GM12878 (cell line): ENCODE data around the gene DLG2. TPM values are rescaled to one million over a fixed set of nuclear protein-coding genes. Genes with fewer than 3 reads are reported as not detected.

Experiments used
- ATAC-seq: fragments of 200-7000 bp; cut with Tn5 transposase; 3 replicates; pipeline ENCODE4 v1.9.1; 2020; ENCODE audit warnings: mild to moderate bottlenecking, moderate library complexity
- BruUV-seq: library from RNA; stranded (reverse); fragments of 400-500 nt; replicated peaks from 2 replicates; lab custom pipeline; 2021; lab: Mats Ljungman, UMichigan
- CTCF ChIA-PET: fragments of 300-600 bp; sonication (Branson Sonifier 250); formaldehyde crosslinking; extraction: SDS; loops from one replicate; lab custom pipeline; 2021; ENCODE audit warnings: inconsistent platforms; lab: Yijun Ruan, JAX
- POLR2A ChIA-PET: fragments of 350-600 bp; formaldehyde crosslinking; extraction: SDS; loops from one replicate; lab custom pipeline; 2021; ENCODE audit warnings: inconsistent platforms; lab: Charles Lee
- RAD21 ChIA-PET: fragments of 300-600 bp; sonication (Branson Sonifier 250); formaldehyde crosslinking; loops from one replicate; lab custom pipeline; 2023; ENCODE audit warnings: antibody characterized with exemption; ENCODE audit not compliant: unreplicated experiment; lab: Charles Lee
- SMC1A ChIA-PET: fragments of 300-600 bp; sonication (Branson Sonifier 250); formaldehyde crosslinking; loops from one replicate; lab custom pipeline; 2023; ENCODE audit not compliant: unreplicated experiment, uncharacterized antibody; lab: Charles Lee
- DNase-seq: peaks from one replicate; pipeline ENCODE4 v3.0.0-alpha.2; 2011; ENCODE audit warnings: low read depth, low spot score
- FAIRE-seq: peaks from 3 replicates; lab custom pipeline; 2011; peaks lifted over from hg19 to GRCh38; lab: Jason Lieb, UNC
- H2AFZ ChIP-seq: 2 replicates; pipeline ENCODE4 v1.6.0; 2011; ENCODE audit warnings: low read depth, low read length, control low read depth; ENCODE audit not compliant: control insufficient read depth
- H3K27ac ChIP-seq: 2 replicates; pipeline ENCODE4 v1.5.1; 2011; ENCODE audit warnings: control low read depth; ENCODE audit not compliant: control insufficient read depth, insufficient read depth
- H3K27me3 ChIP-seq, 2 experiments: replicated peaks in 1 of 2; 2 replicates each; pipeline versions ENCODE4 v1.6.0 to v1.6.1; 2011; ENCODE audit warnings: low read length in 1 of 2; ENCODE audit not compliant: control insufficient read depth in 2 of 2, insufficient read depth in 2 of 2
- H3K36me3 ChIP-seq, 2 experiments: 2 replicates each; pipeline ENCODE4 v1.5.1; 2011; ENCODE audit warnings: low read length in 1 of 2; ENCODE audit not compliant: control insufficient read depth in 2 of 2, insufficient read depth in 2 of 2
- H3K4me1 ChIP-seq: 2 replicates; pipeline ENCODE4 v1.6.1; 2011; ENCODE audit warnings: mild to moderate bottlenecking, low read length, moderate library complexity, mixed read lengths; ENCODE audit not compliant: control insufficient read depth, insufficient read depth
- H3K4me2 ChIP-seq: 2 replicates; pipeline ENCODE4 v1.6.0; 2011; ENCODE audit warnings: control low read depth; ENCODE audit not compliant: control insufficient read depth, insufficient read depth
- H3K4me3 ChIP-seq: fragments of 200-600 bp; sonication (generic); 2 replicates; pipeline ENCODE4 v1.5.1; 2016
- H3K79me2 ChIP-seq: 2 replicates; pipeline ENCODE4 v1.6.0; 2011; ENCODE audit warnings: low read length; ENCODE audit not compliant: control insufficient read depth, insufficient read depth
- H3K9ac ChIP-seq: 2 replicates; pipeline ENCODE4 v1.8.0; 2011; ENCODE audit warnings: low read length, control low read depth, mixed read lengths; ENCODE audit not compliant: control insufficient read depth, insufficient read depth
- H3K9me3 ChIP-seq: replicated peaks from 3 replicates; pipeline ENCODE4 v1.5.1; 2011; ENCODE audit warnings: mild to moderate bottlenecking, low read length; ENCODE audit not compliant: control insufficient read depth, insufficient read depth
- H4K20me1 ChIP-seq: 2 replicates; pipeline ENCODE4 v1.6.0; 2011; ENCODE audit not compliant: control insufficient read depth, insufficient read depth
- CBX3 ChIP-seq: fragments of 200-600 bp; sonication (generic); IDR thresholded peaks from 2 replicates; pipeline ENCODE4 v1.6.1; 2016; ENCODE audit warnings: low read depth, borderline replicate concordance
- MEF2A ChIP-seq: IDR thresholded peaks from 2 replicates; pipeline ENCODE4 v1.6.1; 2011; ENCODE audit warnings: low read depth, mild to moderate bottlenecking, low read length, moderate library complexity; ENCODE audit not compliant: insufficient read depth
- MYB ChIP-seq: fragments of 150-350 bp; IDR thresholded peaks from 2 replicates; pipeline ENCODE4 v1.6.1; 2014; ENCODE audit warnings: mild to moderate bottlenecking, low read depth, low read length, borderline replicate concordance
- POU2F2 ChIP-seq: IDR thresholded peaks from 3 replicates; pipeline ENCODE4 v1.6.1; 2011; ENCODE audit warnings: low read depth, mild to moderate bottlenecking, low read length, borderline replicate concordance
- RAD21 ChIP-seq: IDR thresholded peaks from 2 replicates; pipeline ENCODE4 v1.6.1; 2011; ENCODE audit warnings: mild to moderate bottlenecking, low read depth, low read length, moderate library complexity; ENCODE audit not compliant: insufficient read depth
- SMAD1 ChIP-seq: fragments of 450-650 bp; IDR thresholded peaks from 2 replicates; pipeline ENCODE4 v1.6.1; 2018; ENCODE audit warnings: mild to moderate bottlenecking, low read depth; ENCODE audit not compliant: partially characterized antibody
- WGBS: methylation state at CpG from one replicate; pipeline ENCODE4 v1.1.6; 2016; ENCODE audit warnings: low lambda C conversion rate; ENCODE audit not compliant: insufficient replicate concordance, insufficient coverage; ENCODE audit errors: missing lambda C conversion rate; 5-methylcytosine and 5-hydroxymethylcytosine counted together
- in situ Hi-C: fragments of 300-500 bp; cut with MboI; formaldehyde crosslinking; loops from 9 replicates; pipeline ENCODE4 v1.14.3; 2018; ENCODE audit warnings: mixed read lengths
- intact Hi-C: fragments of 100-400 bp; cut with micrococcal nuclease; formaldehyde crosslinking; loops from one replicate; pipeline ENCODE4 v1.14.2; 2022; ENCODE audit not compliant: unreplicated experiment
- polyA plus RNA-seq, 11 experiments: library from polyadenylated mRNA; depleted of rRNA in 4 of 11; unstranded in 6 of 11; stranded (reverse) in 5 of 11; fragments of >200 nt; fragmentation: Nextera tagmentation in 4 of 11; fragmentation: Illumina TruSeq in 1 of 11; extraction: Ambion mirVana in 4 of 11; extraction: Trizol in 1 of 11; gene quantifications; 1 replicate in 1 of 11; 2 replicates in 10 of 11; pipeline versions ENCODE4 v1.2.1 to v1.2.3, GENCODE V29; 2011 to 2016; ENCODE audit warnings: inconsistent platforms in 2 of 11, missing spikeins in 2 of 11, low read depth in 1 of 11
- total RNA-seq, 4 experiments: library from RNA; depleted of rRNA in 3 of 4; stranded (reverse); fragments of >200 nt in 3 of 4; fragmentation: Illumina TruSeq in 1 of 4; extraction: Trizol in 1 of 4; gene quantifications; 2 replicates each; pipeline versions ENCODE4 v1.2.1 to v1.2.3, GENCODE V29; 2013 to 2021
- TF ChIP-seq, protein P1 (sequence below): fragments of 450-650 bp; IDR thresholded peaks from 2 replicates; pipeline ENCODE4 v1.6.1; 2017; ENCODE audit warnings: borderline replicate concordance
- TF ChIP-seq, protein P2 (sequence below): fragments of 450-650 bp; formaldehyde crosslinking; IDR thresholded peaks from 2 replicates; pipeline ENCODE4 v1.4.0; 2022; ENCODE audit warnings: mild to moderate bottlenecking, moderate library complexity

Gene DLG2
- total and polyA plus RNA-seq, 10 of the 15 experiments (the other 5 are each of a cell fraction or from before 2014, with no cell fraction given), result 0.09 to 0.98 (median 0.35) TPM

DNA sequence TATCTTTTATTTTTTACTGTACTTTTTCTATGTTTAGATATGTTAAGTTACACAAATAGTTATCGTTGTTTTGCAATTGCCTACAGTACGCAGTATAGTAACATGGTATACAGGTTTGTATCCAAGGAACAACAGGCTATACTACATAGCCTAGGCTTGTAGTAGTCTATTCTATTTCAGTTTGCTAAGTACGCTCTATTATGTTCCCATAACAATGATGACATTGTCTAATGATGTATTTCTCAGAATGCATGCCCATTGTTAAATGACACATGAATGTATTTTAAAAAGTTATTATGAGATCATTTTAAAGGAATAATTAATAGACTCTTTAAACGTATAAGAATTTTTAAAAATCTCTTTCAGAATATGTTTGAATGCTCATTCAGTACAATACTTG, 1644.3 kb downstream of the DLG2 start:
- DNase-seq (no peak), ATAC-seq (no peak), FAIRE-seq (no peak)
- H3K9me3 ChIP-seq, result no peaks in the 10 kb centered on the region
- no peak overlapping the region for H3K9ac ChIP-seq
- no peak overlapping the region for H3K4me3 ChIP-seq
- no peak overlapping the region for H3K27ac ChIP-seq
- H3K4me2 ChIP-seq, result no peak overlapping the region
- ChIA-PET POLR2A (interaction anchor here (0.6 kb wide), 1 partner anchor 176 kb away, joined by 3 read pairs; no protein-coding TSS in a partner anchor), RAD21 (interaction anchor here (0.6 kb wide), 1 partner anchor 742 kb away, joined by 4 read pairs; no protein-coding TSS in a partner anchor), SMC1A (interaction anchor here (0.6 kb wide), 1 partner anchor 11 kb away, joined by 3 read pairs; no protein-coding TSS in a partner anchor), CTCF (interaction anchor here (0.6 to 0.9 kb wide), 3 partner anchors 7 to 12 kb away, joined by 3 to 4 read pairs (median 3); no protein-coding TSS in a partner anchor)
- in situ Hi-C loops, result no loop called here
- H3K36me3 ChIP-seq, result no peaks in the 10 kb centered on the region
- intact Hi-C loops, result no loop called here
- H3K79me2 ChIP-seq, result no peaks in the 10 kb centered on the region
- H4K20me1 ChIP-seq, result no peaks in the 10 kb centered on the region
- no peak for TF ChIP-seq SMAD1
- TF ChIP-seq MYB, result no peak
- TF ChIP-seq, protein P1, sequence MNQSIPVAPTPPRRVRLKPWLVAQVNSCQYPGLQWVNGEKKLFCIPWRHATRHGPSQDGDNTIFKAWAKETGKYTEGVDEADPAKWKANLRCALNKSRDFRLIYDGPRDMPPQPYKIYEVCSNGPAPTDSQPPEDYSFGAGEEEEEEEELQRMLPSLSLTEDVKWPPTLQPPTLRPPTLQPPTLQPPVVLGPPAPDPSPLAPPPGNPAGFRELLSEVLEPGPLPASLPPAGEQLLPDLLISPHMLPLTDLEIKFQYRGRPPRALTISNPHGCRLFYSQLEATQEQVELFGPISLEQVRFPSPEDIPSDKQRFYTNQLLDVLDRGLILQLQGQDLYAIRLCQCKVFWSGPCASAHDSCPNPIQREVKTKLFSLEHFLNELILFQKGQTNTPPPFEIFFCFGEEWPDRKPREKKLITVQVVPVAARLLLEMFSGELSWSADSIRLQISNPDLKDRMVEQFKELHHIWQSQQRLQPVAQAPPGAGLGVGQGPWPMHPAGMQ, result no peak
- H3K4me1 ChIP-seq, result no peaks in the 10 kb centered on the region
- H3K27me3 ChIP-seq, result no peaks in the 10 kb centered on the region
- no TSS peak for BruUV-seq
- 65% methylated on average over 4 of the region's 4 CpGs for WGBS
- H2AFZ ChIP-seq, result no peak overlapping the region

DNA sequence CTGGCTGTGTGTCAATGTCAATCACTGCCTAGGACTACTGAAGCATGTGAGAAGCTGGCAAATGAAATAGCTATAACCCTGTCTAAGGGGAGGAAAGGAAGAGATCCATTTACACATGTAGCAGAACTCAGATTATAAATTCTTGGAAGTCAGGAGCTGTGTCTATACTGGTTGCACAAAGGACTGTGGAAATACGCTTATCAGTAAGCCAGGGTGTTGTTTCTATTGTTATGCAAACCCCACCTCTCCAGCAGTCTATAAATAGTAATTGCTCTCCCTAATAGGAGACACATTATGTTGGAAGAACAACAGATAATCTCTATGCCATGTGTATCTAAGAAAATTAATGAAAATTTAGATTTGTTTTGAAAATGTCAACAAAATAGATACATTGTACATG, 1647.6 kb downstream of the DLG2 start:
- Histone ChIP-seq H2AFZ (no peak overlapping the region), H3K9ac (no peak overlapping the region), H3K27ac (no peak overlapping the region), H3K4me3 (no peak overlapping the region), H3K9me3 (no peaks in the 10 kb centered on the region), H3K36me3 (no peaks in the 10 kb centered on the region), H3K4me1 (no peaks in the 10 kb centered on the region), H4K20me1 (no peaks in the 10 kb centered on the region), H3K27me3 (no peaks in the 10 kb centered on the region), H3K4me2 (no peak overlapping the region), H3K79me2 (no peaks in the 10 kb centered on the region)
- ATAC-seq (no peak), DNase-seq (no peak), FAIRE-seq (no peak)
- BruUV-seq, result no TSS peak
- ChIA-PET SMC1A (no interaction called here), RAD21 (no interaction called here), POLR2A (no interaction called here), CTCF (interaction anchor here (0.5 to 0.8 kb wide), 2 partner anchors 9 to 994 kb away, joined by 3 to 4 read pairs; no protein-coding TSS in a partner anchor)
- in situ Hi-C loops (no loop called here), intact Hi-C loops (loop anchor here (10.0 kb wide), 1 partner anchor 695 kb away; the partner anchor contains the start of gene CCDC90B)
- WGBS, result 0% methylated on average over 1 of the region's 1 CpG
- no peak for TF ChIP-seq RAD21
- no peak for TF ChIP-seq CBX3
- no peak for TF ChIP-seq POU2F2
- TF ChIP-seq, protein P2, sequence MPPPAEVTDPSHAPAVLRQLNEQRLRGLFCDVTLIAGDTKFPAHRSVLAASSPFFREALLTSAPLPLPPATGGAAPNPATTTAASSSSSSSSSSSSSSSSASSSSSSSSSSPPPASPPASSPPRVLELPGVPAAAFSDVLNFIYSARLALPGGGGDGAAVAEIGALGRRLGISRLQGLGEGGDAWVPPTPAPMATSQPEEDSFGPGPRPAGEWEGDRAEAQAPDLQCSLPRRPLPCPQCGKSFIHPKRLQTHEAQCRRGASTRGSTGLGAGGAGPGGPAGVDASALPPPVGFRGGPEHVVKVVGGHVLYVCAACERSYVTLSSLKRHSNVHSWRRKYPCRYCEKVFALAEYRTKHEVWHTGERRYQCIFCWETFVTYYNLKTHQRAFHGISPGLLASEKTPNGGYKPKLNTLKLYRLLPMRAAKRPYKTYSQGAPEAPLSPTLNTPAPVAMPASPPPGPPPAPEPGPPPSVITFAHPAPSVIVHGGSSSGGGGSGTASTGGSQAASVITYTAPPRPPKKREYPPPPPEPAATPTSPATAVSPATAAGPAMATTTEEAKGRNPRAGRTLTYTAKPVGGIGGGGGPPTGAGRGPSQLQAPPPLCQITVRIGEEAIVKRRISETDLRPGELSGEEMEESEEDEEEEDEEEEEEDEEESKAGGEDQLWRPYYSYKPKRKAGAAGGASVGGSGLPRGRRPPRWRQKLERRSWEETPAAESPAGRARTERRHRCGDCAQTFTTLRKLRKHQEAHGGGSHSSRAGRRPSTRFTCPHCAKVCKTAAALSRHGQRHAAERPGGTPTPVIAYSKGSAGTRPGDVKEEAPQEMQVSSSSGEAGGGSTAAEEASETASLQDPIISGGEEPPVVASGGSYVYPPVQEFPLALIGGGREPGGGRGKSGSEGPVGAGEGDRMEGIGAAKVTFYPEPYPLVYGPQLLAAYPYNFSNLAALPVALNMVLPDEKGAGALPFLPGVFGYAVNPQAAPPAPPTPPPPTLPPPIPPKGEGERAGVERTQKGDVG (CRISPR knock-in tag), result no peak
- no peak for TF ChIP-seq MEF2A
